COLO668 (cell line): Measurements from ENCODE around the gene CCR3.
"Not testable (repeated sequence)": the region's sequence is repeated elsewhere in the genome, so short reads cannot be mapped to it uniquely, and the experiment has no call there.

ENCODE experiments used
- DNase-seq: peaks from one replicate; lab custom pipeline; 2025; ENCODE audit not compliant: unreplicated experiment; lab: John Stamatoyannopoulos, UW

CCR3 gene

DNA sequence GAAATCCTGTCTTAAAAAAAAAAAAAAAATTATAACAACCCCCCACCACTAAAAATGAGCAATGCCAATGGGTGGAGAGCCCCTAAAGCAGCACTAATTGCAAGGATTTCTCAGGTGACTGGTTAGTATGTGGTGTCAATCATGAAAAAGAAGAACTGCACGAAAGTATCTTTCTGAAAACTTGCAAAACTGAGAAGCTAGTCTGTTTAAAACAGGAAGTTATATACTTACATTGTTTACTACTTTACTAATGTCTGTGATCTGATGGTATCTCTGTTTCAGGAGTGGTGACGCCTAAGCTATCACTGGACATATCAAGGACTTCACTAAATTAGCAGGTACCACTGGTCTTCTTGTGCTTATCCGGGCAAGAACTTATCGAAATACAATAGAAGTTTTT is at the start of gene CCR3:
Gene CCR3, plus strand, starts transcription at position 341 of the 400 bp plus-strand sequence. CDS start 22,699 bp downstream, outside the sequence.
- no peak for DNase-seq

DNA sequence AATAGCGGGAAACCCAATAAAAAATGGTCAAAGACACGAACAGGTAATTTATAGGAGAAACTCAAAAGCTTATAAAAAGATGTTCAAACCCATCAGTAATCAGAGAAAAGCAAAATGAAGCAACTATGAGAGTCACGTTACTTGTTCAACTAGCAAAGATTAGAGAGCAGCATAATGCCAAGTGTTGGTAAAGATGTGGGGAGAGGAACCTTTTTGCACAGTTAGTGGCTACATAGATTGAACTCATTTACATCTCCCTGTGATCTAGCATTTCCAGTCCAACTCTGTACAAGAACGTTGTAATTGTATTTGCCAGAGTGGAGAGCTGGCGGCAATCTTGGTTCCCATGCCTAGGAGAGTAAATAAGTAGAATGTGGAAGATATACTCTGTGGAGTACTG is 49.3 kb upstream of the CCR3 start:
- DNase-seq: no peak

DNA sequence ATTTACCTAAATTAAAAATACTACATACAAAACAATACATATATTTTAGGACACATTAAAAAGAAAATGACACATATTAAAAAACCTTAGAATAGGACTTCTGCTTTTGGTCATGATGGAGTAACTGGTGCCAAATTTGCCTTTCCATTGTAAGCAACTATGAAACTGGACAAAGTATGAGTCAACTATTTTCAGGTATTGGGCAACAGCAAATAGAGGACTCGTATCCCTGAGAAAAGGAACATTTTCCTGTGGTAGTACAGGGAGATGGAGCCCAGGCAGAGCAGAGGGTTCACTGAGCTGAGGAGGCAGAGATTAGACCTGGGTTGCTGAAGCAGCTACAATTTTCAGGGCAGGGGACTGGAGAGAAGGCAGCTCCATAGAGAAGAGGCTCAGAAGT is 48.8 kb upstream of the CCR3 start:
- DNase-seq: no peak

DNA sequence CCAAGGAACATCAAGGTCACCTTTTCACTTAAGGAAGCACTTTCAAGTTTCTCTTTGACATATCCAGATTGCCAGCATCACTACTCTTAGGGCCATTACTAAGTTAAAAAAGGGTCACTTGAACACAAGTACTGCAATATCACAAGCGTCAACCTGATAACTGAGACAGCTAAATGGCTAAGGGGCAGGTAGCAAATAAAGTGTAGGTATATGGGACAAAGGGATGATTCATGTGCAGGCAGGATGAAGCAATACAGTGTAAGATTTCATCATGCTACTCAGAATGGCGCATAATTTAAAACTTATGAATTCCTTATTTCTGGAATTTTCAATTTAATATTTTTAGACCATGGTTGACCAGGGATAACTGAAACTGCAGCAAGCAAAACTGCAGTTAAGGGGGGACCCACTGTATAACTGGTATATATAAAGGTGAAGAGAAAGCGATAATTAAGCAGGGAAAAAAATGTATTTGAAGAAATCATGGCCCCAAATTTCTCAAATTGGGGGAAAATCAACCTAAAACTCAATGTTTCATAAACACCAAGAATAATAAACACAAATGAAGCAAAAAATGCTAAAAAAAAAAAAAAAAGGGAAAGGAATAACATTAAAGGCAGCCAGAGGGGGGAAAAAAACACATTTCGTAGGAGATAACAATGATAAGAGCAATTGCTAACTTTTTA is 47.2 kb upstream of the CCR3 start:
- no peak for DNase-seq

DNA sequence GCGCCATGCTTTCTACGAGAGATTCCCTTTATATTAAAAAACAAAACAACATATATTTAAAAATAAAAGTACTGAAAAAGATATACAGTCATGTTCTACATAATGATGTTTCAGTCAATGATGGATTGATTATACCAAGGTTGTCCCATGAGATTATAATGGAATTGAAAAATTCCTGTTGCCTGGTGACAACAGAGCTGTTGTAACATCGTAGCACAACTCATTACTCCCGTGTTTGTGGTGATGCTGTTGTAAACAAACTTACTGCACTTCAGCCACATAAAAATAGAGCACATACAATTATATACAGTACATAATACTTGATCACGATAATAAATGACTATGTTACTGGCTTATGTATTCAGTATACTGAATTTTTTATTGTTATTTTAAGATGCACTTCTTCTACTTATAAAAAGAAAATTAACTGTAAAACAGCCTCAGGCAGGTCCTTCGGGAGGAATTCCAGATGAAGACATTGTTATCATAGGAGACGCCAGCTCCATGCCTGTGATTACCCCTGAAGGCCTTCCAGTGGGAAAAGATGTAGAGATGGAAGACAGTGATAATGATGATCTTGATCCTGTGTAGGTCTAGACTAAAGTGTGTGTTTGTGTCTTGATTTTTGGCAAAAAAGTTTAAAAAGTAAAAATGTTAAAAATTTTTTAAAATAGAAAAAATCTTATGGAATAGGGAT is 45.9 kb upstream of the CCR3 start:
- no peak for DNase-seq

DNA sequence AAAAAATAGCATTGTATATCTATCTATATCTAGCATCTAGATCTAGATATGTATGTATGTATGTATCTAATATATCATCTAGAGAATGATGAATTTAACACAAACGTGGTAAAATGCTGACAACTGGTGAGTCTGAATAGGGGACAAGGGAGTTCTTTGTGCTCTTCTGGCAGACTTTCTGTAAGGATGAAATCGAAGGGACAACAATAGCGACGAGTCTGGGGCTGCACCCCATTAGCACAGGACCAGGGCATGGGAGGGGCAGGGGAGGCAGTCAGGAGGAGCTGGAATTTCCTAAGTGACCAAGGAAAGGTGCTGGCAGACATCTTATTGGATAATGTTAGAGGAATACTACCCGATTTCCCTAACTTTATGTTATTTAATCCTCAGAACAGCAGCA is 42.0 kb upstream of the CCR3 start:
- no peak for DNase-seq

DNA sequence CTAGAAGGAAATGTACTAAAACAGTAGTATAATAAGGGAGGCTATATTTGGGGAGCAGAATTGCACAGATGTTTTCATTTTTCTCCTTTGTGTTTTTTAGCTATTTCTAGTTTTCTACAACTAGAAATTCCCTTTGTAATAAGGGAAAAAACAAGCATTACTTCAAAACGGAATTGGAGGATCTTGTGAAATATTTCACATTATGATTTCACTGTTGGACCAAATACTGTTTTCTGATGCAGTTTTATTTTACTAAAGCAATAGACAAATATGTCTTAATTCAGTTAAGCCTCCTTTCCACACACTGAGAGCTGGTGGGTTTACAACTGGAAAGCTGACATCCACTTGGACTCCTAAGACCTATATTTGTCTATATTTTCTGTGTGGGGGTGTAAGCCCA is 41.5 kb upstream of the CCR3 start:
- DNase-seq: no peak

DNA sequence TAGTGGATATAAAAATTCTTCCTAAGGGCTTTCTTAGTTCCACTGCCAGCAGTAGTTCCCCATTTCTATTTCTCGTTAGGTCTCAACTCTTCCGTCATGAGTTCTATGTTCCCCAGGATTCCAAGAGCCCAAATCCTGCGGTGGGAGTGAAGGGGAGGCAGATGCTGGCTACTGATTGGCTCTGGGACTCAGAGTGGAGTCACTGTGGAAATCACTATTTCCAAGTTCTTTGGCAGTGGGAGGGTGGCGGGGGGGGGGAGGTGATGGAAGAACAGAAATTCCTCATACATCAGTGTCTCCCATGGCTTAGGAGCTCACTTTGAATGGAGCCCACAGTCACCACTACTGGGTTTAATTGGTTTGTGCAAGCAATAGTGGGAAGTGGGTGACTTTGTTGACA is 39.7 kb upstream of the CCR3 start:
- DNase-seq: no peak

DNA sequence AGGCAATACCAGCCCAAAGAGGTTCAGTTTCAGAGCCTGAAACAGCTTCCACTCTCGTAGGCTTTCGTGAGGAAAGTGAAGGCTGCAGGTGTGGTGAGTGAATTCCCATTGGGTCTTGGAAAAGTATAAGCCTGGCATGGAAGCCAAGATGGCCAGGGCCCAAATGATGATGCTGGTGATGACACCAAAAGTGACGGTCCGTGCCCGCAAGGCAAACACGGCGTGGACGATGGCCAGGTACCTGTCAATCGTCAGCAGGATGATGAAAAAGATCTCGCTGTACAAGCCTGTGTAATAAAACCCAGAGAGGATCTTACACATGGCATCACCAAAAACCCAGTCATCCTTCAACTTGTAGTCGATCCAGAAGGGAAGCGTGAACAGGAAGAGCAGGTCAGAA is 38.6 kb upstream of the CCR3 start:
- no peak for DNase-seq

DNA sequence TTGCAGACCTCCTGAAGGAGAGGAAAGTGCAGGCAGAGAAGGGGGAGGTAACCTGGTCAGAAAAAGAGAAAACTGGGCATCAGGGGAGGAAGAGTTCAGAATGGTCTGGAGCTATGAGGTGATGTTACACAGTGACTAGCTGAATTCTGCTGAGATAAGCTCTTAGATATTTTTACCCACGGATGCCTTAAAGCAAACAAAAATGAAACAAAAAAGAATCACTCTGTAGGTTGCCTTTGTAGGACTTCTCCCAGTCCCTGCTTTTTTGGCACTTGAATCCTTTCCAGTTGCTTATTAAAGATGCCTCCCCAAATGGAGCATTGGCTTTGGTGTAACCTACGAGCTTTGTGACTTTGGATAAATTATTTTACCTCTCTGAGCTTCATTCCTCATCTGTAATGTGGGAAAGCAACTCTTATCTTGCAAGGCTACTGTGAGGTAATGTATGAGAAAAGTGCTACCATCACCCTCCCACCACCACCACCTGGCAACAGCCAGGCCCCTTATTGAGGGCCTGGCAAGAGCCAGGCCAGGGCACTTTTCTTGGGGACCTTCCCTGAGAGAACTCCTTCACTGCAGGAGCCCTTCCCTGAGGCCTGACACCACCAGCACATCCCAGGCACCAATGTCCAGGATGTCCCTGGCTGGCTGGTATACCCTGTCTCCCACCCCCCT is 36.8 kb upstream of the CCR3 start:
- no peak for DNase-seq

DNA sequence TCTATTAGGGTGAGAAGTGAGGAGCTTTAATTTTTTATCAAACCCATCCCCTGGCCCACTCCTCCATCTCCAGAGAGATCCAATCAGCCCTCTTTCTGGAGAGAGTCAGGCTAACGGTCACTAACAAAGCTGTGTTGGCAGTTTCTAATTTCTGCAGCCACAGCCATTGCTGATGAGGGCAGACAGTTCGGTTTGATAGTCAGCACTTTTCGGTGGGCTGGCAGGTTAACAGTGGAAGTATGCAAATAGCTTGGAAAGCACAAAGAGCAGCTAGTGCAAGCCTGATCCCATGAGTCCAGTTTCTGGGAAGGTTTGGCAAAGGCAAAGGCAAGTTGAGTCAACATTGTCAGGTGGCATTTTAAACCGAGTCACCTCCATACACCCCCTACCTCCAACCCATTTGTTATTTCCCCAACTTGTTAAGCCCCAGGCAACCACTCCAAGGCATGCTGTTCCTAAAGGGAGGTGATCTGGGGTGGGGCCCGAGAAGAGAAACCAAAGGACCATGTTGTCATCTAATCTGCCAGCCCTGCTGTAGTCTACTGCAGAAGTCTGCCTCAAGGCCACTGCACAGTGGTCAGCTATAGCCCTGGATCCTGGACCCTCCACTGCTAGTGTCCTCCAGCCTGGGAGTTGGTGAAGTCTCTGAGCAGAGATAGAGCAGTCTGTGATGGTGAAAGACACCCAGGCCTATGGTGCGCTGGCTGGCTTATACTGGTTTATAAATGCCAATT is 35.8 kb upstream of the CCR3 start:
- DNase-seq: no peak

DNA sequence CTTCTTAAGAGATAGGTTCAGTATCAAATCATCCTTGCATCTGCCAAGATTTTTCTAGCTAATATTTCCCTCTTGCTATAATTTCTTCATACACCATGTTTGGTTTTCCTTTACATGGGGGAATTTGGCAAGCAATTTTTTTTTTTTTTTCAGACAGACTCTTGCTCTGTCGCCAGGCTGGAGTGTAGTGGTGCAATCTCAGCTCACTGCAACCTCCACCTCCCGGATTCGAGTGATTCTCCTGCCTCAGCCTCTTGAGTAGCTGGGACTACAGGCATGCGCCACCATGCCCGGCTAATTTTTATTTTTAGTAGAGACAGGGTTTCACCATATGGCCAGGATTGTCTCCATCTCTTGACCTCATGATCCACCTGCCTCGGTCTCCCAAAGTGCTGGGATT is 34.7 kb upstream of the CCR3 start:
- DNase-seq: not testable (repeated sequence)

DNA sequence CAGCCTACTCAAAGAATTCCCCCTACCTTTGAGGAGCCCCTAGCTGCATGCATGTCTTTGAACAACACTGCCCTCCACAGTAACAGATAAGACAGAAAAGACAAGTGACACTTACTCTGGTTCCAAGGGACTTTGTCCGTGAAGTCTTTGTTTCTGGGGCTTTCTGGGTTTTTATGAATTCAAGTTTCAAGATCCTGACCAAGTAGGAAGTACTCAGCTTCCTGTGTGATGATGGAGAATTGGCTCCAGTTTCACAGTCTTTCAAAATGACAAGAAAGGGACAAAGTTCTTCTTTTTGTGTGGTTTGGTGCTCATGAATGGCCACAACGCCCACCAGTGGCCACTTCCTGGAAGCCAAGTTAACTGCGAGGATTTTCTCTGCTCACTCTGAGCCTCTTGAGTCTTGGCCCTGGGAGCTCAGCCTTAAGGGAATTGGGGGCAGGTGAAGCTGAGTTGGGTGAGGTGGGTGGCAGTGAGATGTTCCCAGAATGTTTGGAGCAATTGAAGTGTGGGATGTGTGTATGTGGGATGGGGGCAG is 34.0 kb upstream of the CCR3 start, which contains the start of gene CCR1:
Gene CCR1, minus strand, starts transcription at position 147 of the 538 bp plus-strand sequence. CDS start 4,000 bp downstream, outside the sequence.
- no peak for DNase-seq

DNA sequence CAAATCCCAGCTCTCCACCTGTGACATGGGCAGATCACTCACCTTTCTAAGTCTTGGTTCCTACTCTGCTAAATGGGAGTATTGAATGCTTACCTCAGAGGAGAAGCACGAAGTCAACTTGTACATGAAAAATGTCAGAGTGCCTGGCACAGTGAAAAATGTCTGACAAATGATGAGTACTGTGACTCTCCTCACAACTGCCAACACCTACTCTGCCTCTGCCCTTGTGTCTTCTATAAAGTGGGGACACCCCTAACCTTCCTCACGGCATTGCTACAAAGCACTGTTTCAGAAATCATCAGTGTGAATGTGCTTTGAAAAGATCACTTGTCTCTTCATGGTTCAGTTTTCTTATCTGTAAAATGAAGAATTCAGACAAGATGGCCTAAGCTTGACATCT is 33.2 kb upstream of the CCR3 start:
- no peak for DNase-seq

DNA sequence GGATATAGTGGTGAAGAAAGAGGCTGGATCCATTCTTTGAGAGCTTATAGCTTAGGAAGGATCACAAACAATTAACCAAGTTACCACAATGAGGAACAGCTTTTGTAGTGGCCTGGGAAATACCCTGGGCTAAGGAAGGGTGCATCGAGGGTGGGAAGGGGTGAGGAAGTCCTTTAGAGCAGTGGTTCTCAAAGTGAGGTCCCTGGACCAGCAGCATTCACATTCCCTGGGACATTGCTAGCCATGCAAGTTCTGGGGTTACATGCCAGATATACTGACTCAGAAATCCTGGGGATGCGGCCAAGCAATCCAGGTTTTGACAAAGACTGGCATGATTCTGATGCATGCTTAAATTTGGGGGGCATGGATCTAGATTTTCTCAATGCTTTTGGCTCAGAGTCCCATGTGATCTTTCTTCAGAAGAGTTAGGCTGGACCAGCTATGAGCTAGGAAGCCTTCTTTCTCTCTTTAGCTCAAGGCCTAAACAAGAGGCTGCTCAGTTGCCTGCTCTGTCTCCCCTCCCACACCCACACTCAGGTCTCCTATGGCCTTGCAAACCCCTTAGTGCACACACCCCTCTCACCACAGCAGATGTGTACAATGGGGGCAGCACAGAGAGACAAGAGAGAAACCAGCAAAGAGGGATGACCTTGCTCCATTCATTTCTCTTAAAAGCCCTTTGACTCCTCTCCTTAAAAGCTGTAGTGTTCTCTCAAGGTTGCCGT is 32.4 kb upstream of the CCR3 start:
- no peak for DNase-seq

DNA sequence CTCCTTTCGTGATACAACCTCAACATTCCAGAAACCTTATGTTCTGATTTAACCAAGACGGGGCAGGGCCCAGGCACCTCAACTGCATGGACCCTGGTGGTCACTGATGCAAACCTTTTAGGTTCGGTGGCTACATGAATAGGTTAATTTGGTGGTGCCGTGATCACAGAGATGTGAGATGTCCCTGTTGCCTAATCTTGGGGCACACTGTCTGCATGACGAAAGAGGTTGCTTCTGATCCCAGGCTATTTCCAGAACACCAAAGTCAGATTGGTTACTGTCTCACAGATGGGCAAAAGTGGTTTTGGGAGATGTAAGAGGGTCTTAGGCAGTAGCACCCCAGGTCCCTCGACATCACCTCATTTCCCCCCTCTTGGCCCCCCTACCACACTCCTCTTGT is 30.2 kb upstream of the CCR3 start:
- DNase-seq: no peak

DNA sequence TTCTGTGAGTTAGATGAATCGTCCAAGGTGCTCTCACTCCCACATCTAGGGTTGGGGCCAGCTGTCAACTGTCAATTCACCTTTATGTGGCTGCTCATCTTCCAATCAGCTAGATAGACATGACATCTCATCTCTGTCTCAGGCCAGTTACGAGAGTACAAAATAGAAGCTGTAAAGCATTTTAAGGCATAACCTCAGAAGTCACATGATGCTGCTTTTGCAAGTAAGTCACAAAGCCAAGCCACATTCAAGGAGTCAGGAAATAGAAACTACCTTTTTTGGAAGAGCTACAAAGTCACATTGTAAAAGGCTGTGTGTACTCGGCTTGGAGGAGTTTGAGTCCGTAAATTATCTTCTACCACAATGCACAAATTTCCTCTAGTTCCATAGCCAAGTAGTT is 29.1 kb upstream of the CCR3 start:
- DNase-seq: no peak

DNA sequence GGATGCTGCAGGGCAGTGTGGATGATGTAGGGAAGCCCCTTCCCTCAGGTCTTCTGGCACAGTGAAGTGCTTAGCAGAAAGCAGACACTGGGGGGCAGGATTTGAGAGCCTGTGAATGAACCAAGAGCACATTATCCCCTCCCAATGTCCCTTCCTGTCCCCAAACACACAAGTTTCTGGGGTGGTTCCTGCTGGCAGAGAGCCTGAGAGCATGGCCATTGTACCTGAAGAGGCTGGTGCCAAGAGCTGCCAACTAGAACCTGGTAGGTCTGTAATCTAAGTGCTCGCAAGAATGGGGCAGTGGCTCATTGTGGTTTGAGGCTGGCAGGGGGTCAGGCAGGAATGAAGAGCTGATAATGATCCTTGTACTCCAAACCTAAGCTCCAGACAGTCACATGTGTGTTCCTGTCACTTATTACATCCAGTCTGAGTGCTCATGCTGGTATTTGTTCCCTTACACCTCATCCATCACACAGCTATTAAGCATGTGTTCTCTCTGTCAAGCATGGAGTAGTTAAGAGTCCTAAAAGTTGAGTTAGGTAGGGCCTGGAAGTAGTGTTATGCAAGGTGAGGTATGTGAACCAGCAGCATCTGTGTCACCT is 27.4 kb upstream of the CCR3 start:
- no peak for DNase-seq

DNA sequence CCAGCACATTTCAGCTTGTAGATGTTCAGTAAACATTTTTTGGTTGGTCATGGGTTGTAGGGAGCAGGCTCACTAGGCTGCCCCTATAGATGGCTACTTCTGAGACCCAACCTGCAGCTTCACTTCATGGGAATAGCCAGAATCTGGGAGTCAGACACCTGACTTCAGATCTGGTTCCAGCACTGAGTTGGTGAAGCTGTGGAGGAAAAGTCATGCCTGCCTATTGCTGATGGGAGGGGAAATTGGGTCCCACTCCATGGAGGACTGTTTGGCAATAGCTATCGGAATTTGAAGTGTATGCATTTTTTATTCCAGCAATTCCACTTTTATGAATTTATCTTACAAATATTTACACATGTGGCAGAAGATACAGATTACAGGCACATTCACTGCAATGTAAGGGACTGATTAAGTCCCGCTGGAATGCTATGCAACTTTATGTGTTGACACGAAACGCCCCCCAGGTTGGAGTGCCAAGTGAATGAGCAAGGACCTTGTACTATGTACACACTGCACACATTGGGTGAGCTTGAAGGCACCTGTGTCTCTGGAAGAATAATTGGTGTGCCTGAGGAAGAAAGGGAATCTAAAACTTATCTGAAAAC is 26.3 kb upstream of the CCR3 start:
- no peak for DNase-seq

DNA sequence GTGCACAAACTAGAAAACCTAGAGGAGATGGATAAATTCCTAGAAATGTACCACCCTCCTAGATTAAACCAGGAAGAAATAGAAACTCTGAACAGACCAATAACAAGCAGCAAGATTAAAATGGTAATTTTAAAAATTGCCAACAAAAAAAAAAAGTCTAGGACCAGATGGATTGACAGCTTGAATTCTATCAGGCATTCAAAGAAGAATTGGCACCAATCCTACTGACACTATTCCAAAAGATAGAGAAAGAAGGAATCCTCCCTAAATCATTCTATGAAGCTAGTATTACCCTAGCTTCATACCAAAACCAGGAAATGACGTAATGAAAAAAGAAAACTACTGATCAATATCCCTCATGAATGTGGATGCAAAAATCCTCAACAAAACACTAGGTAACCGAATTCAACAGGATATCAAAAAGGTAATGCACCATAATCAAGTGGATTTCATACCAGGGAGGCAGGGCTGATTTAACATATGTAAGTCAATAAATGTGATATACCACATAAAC is 24.0 kb upstream of the CCR3 start:
- DNase-seq: no peak
